Esophagus muscularis mucosa (tissue), 4 donors: ENCODE data around the gene RPRD1B. TPM values are rescaled to one million over a fixed set of nuclear protein-coding genes. Genes with fewer than 3 reads are reported as not detected.

Experiments
- DNase-seq: peaks from one replicate; pipeline ENCODE4 v3.0.0-alpha.2; 2017; ENCODE audit errors: extremely low spot score
- H3K27ac ChIP-seq, 4 donors: fragments of 200-600 bp; sonication (generic); replicated peaks in 1 of 4; 1 replicate in 3 of 4; 2 replicates in 1 of 4; pipeline ENCODE4 v1.5.1; 2016 to 2019; ENCODE audit warnings: mild to moderate bottlenecking in 1 of 4
- H3K27me3 ChIP-seq, 4 donors: fragments of 200-600 bp; sonication (generic); one replicate each; pipeline versions ENCODE4 v1.5.1 to v1.6.0; 2016 to 2019
- H3K36me3 ChIP-seq, 4 donors: fragments of 200-600 bp; sonication (generic); one replicate each; pipeline ENCODE4 v1.5.1; 2016 to 2019
- H3K4me1 ChIP-seq, 4 donors: fragments of 200-600 bp; sonication (generic); one replicate each; pipeline ENCODE4 v1.5.1; 2016 to 2019
- H3K4me3 ChIP-seq, 4 donors: fragments of 200-600 bp; sonication (generic); 1 replicate in 2 of 4; 2 replicates in 2 of 4; pipeline ENCODE4 v1.5.1; 2016 to 2019; ENCODE audit warnings: mild to moderate bottlenecking in 4 of 4, moderate library complexity in 1 of 4
- H3K9me3 ChIP-seq, 4 donors: fragments of 200-600 bp; sonication (generic); 1 replicate in 3 of 4; 2 replicates in 1 of 4; pipeline ENCODE4 v1.5.1; 2016 to 2019
- EP300 ChIP-seq: sonication (generic); formaldehyde crosslinking; IDR thresholded peaks from one replicate; pipeline ENCODE4 v1.6.1; 2017; ENCODE audit warnings: antibody characterized with exemption
- POLR2A ChIP-seq: fragments of 450-650 bp; IDR thresholded peaks from one replicate; pipeline ENCODE4 v1.6.1; 2017; ENCODE audit warnings: antibody characterized with exemption, moderate library complexity, mild to moderate bottlenecking, low read depth
- POLR2AphosphoS5 ChIP-seq, 2 donors: sonication (generic); formaldehyde crosslinking; IDR thresholded peaks; one replicate each; pipeline ENCODE4 v1.6.1; 2017; ENCODE audit warnings: antibody characterized with exemption in 2 of 2
- WGBS: methylation state at CpG from one replicate; pipeline ENCODE4 v1.1.5; 2018; 5-methylcytosine and 5-hydroxymethylcytosine counted together
- intact Hi-C: fragments of 100-400 bp; cut with DNase I; formaldehyde crosslinking; loops from one replicate; pipeline ENCODE4 v1.15.1; 2023
- total RNA-seq, 4 donors: library from RNA; depleted of rRNA; stranded (reverse); fragments of >200 nt; gene quantifications; one replicate each; pipeline versions ENCODE4 v1.1.0 to v1.2.1, GENCODE V29; 2016
- TF ChIP-seq, protein P1 (sequence below), 3 experiments: fragments of 200-600 bp in 2 of 3; fragments of 450-650 bp in 1 of 3; sonication (generic) in 2 of 3; IDR thresholded peaks; one replicate each; pipeline ENCODE4 v1.5.1; 2017 to 2019; ENCODE audit warnings: antibody characterized with exemption in 3 of 3, mild to moderate bottlenecking in 2 of 3, moderate library complexity in 1 of 3

The RPRD1B gene
- total RNA-seq, 4 donors from 2014 or later = 26.7 to 39.5 (median 33.8) TPM

DNA sequence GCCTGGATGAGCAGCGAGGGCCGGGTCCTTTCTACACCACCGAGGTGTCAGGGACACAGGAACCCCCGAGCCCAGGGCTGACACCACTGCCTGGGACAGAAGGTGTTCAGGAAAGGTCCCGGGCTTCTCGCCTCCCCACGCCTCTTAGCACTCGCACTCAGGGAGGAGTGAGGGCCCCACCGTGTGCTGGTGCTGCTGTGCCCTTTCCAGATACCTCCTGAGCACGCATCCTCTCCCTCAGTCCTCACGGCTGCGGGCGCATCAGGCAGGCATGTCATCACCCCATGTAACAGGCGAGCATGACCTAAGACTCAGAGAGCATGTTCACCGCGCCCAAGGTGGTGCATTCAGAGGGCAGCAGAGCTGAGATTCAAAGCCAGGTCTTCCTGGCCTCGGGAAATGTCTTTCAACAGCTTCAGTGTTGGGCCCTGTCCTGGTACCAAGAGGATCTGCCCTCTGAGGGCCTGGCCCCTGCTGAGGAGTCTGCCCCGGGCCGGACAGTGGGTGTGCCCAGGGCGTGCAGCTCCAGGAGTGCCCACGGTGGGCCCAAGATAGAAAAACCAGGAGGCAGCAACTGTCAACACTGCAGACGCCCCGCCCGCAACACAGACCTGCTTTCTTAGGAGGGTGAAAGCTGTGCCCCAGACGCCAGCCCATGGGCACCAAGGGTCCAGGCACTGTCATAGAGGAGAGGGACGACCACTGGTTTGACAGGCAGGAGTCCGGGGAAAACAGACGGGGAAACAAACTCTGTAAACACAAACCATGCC lies 102.3 kb downstream of the RPRD1B start:
- H3K27me3 ChIP-seq = no peaks in the 10 kb centered on the region
- WGBS = 100% methylated on average over 7 of the region's 28 CpGs
- no peak for DNase-seq
- peaks cover 12 to 38% (median 26%) of the 10 kb centered on the region in 4 donors for H3K4me1 ChIP-seq
- TF ChIP-seq, protein P1, sequence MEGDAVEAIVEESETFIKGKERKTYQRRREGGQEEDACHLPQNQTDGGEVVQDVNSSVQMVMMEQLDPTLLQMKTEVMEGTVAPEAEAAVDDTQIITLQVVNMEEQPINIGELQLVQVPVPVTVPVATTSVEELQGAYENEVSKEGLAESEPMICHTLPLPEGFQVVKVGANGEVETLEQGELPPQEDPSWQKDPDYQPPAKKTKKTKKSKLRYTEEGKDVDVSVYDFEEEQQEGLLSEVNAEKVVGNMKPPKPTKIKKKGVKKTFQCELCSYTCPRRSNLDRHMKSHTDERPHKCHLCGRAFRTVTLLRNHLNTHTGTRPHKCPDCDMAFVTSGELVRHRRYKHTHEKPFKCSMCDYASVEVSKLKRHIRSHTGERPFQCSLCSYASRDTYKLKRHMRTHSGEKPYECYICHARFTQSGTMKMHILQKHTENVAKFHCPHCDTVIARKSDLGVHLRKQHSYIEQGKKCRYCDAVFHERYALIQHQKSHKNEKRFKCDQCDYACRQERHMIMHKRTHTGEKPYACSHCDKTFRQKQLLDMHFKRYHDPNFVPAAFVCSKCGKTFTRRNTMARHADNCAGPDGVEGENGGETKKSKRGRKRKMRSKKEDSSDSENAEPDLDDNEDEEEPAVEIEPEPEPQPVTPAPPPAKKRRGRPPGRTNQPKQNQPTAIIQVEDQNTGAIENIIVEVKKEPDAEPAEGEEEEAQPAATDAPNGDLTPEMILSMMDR (IDR thresholded peaks at IDR 0.05) = no peak
- TF ChIP-seq POLR2A (no peak), EP300 (no peak), POLR2AphosphoS5 (IDR thresholded peaks at IDR 0.05) (no peak)
- H3K36me3 ChIP-seq = peaks cover 27 to 95% (median 91%) of the 10 kb centered on the region in 4 donors
- intact Hi-C loops = no loop called here
- no peaks in the 10 kb centered on the region for H3K9me3 ChIP-seq
- peak overlapping the region; percentile 32 to 66 (median 46) for H3K27ac ChIP-seq
- H3K4me3 ChIP-seq = no peak overlapping the region

DNA sequence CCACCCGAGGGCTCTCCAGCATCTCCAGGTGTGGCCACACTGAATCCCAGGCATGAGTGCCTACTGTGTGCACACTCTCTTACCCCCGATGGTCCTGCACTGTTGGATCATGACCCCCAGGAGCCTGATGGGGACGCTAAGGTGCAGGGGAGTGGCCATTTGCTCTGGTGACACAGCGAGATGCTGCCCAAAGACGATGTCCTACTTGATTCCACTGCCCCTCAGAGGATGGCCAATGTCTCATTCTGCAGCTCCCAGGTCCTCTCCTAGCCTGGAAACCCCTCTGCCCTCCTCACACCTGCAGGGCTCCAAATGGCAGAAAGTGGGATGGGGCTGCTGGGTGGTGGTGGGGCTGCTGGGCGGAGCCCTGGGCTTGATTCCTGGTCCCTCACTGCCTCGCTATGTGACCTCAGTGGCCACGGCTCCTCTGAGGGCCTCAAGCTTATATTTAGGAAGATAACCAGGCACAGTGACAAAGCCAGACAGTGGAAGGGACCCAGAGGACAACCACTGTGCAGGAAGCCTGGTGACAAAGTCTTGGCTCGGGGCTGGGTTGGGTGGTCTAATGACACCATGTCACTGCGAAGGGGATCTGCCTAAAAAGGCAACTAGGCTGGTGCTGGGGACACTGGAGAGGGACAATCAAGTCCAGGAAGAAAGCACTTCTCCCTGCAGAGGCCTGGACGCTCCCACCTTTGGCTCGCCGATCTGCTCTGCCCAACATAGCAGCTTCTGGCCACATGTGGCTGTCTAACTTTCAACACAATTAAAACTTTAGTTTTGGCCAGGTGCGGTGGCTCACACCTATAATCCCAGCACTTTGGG lies 103.1 kb downstream of the RPRD1B start:
- Histone ChIP-seq H3K4me1 (peaks cover 12 to 38% (median 26%) of the 10 kb centered on the region in 4 donors), H3K27ac (peak overlapping the region in 2 of 4 donors; percentile 32 to 34), H3K4me3 (no peak overlapping the region), H3K9me3 (no peaks in the 10 kb centered on the region), H3K36me3 (peaks cover 27 to 95% (median 91%) of the 10 kb centered on the region in 4 donors), H3K27me3 (no peaks in the 10 kb centered on the region)
- intact Hi-C loops = no loop called here
- WGBS = 89% methylated on average over 14 of the region's 14 CpGs
- no peak for DNase-seq
- TF ChIP-seq, protein P1 (IDR thresholded peaks at IDR 0.05) = no peak
- TF ChIP-seq POLR2AphosphoS5 (IDR thresholded peaks at IDR 0.05) (no peak), EP300 (no peak), POLR2A (no peak)

DNA sequence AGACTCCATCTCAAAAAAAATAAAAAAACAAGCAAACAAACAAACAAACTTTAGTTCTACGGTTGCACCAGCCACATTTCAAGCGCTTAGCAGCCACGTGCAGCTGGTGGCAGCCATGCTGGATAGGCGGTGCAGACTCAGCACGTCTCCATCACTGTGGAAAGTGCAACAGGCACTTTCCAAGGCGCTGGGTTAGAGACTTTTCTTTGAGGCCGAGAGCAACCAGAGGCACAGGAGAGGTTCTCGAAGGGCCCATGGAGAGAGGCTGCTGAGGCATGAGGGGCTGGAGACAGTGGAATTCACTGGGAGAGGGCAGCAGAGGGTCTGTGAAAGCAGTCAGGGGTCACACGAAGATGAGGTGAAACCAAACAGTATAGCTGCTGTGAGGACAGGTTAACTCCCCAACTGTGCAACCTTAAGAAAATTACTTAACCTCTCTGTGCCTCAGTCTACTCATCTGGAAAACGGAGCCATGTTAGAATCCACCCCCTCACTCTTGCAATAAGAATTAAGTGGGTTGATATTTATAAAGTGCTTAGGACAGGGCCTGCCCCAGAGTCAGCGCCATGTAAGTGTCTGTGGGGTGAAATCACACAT lies 104.0 kb downstream of the RPRD1B start:
- Histone ChIP-seq H3K27ac (no peak overlapping the region), H3K36me3 (peaks cover 27 to 95% (median 91%) of the 10 kb centered on the region in 4 donors), H3K9me3 (no peaks in the 10 kb centered on the region), H3K27me3 (no peaks in the 10 kb centered on the region), H3K4me1 (peaks cover 15 to 38% (median 28%) of the 10 kb centered on the region in 4 donors), H3K4me3 (no peak overlapping the region)
- TF ChIP-seq, protein P1 (IDR thresholded peaks at IDR 0.05) = no peak
- TF ChIP-seq EP300 = no peak
- TF ChIP-seq POLR2AphosphoS5 (IDR thresholded peaks at IDR 0.05) = no peak
- no peak for TF ChIP-seq POLR2A
- WGBS = 88% methylated on average over 11 of the region's 11 CpGs
- intact Hi-C loops = no loop called here
- no peak for DNase-seq

DNA sequence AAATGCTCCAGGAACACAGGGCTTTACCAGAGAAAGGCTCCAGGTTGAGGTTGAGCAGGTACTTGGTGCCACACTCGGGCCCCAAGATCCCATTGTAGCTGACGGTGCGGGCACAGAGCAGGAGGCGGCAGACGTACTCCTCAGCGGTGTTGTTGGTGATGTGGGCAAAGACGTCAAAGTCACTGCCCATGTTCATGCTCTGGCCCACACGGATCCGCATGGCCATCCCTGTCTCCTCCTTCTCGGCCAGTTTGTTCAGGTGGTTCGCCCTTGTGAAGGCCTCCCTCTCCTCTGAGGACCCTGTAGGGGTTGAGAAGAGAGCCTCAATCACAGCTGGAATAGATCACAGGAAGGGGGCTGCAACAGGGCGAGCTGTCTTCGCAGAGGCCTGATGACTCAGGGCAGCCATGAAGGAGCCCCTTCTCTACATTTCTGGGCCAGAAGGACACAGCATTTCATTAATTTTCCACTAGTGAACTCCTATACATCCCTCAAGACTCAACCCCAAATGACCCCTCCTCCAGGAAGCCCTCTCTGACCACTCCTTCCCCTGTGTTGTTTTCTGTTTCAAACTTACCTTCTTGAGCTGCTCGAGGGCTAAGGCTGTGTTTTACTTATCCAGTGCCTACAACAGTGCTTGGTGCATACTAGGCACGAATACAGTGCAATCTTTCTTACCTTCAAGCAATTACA lies 104.7 kb downstream of the RPRD1B start:
- WGBS = 96% methylated on average over 14 of the region's 15 CpGs

More for the DNA sequence above, 104.7 kb downstream of the RPRD1B start:
- Histone ChIP-seq H3K36me3 (peaks cover 27 to 93% (median 89%) of the 10 kb centered on the region in 4 donors), H3K27ac (no peak overlapping the region), H3K9me3 (no peaks in the 10 kb centered on the region), H3K4me1 (peaks cover 22 to 42% (median 35%) of the 10 kb centered on the region in 4 donors), H3K27me3 (no peaks in the 10 kb centered on the region), H3K4me3 (no peak overlapping the region)
- DNase-seq = no peak
- intact Hi-C loops = no loop called here
- TF ChIP-seq, protein P1 (IDR thresholded peaks at IDR 0.05) = no peak
- TF ChIP-seq EP300 = no peak
- no peak for TF ChIP-seq POLR2AphosphoS5 (IDR thresholded peaks at IDR 0.05)
- TF ChIP-seq POLR2A = no peak
